Gastrocnemius medialis (tissue), 4 donors: ENCODE data around the gene APP.

Experiments used
- CTCF ChIP-seq, 5 experiments: fragments of 450-650 bp in 3 of 5; fragments of 200-600 bp in 2 of 5; sonication (generic) in 2 of 5; IDR thresholded peaks in 4 of 5; conservative IDR thresholded peaks in 1 of 5; 1 replicate in 4 of 5; 2 replicates in 1 of 5; pipeline ENCODE4 v1.5.1; 2016 to 2019; ENCODE audit warnings: antibody characterized with exemption in 5 of 5, mild to moderate bottlenecking in 3 of 5, moderate library complexity in 3 of 5
- POLR2A ChIP-seq, 2 donors: fragments of 450-650 bp; IDR thresholded peaks; one replicate each; pipeline ENCODE4 v1.6.1; 2017; ENCODE audit warnings: antibody characterized with exemption in 2 of 2, mild to moderate bottlenecking in 2 of 2, moderate library complexity in 2 of 2

GRCh38 chr21:26089730-26090129, 80.8 kb downstream of the APP start:
- TF ChIP-seq POLR2A (IDR thresholded peaks at IDR 0.05) (no peak), CTCF (IDR thresholded peaks at IDR 0.05 in 4 of 5, conservative IDR thresholded peaks at IDR 0.05 in 1 of 5) (no peak)
